RPMI7951 (cell line): ENCODE results near the gene THSD8. TPM values are rescaled to one million over a fixed set of nuclear protein-coding genes. Genes with fewer than 3 reads are reported as not detected.

Experiments used
- total RNA-seq: library from RNA; depleted of rRNA; stranded (reverse); fragments of >200 nt; shearing (Covaris generic); gene quantifications from 2 replicates; pipeline ENCODE4 v1.2.3, GENCODE V29; 2014; rRNA removed

THSD8 gene
- total RNA-seq, 1 experiment from 2014 or later = not detected

Other genes starting within 250 kb of the THSD8 start
- gene ZNF490, start 191.3 kb upstream of the THSD8 start, total RNA-seq = 4.7 and 4.9 TPM in 2 replicates
- gene ZNF791, start 191.1 kb upstream of the THSD8 start, total RNA-seq = 9.6 and 10.8 TPM in 2 replicates
- gene MAN2B1, start 135.3 kb upstream of the THSD8 start, total RNA-seq = 22.6 and 25.2 TPM in 2 replicates
- gene WDR83, start 135.3 kb upstream of the THSD8 start, total RNA-seq = 10.2 and 14.6 TPM in 2 replicates
- gene DHPS, start 120.2 kb upstream of the THSD8 start, total RNA-seq = 95.2 and 109 TPM in 2 replicates
- not detected in 2 replicates for gene GNG14, start 114.1 kb upstream of the THSD8 start, total RNA-seq
- gene FBXW9, start 105.4 kb upstream of the THSD8 start, total RNA-seq = 21.6 and 24.4 TPM in 2 replicates
- 28.2 and 29.9 TPM in 2 replicates for gene TNPO2, start 78.1 kb upstream of the THSD8 start, total RNA-seq
- 276 and 304 TPM in 2 replicates for gene TRIR, start 67.4 kb upstream of the THSD8 start, total RNA-seq
- 115 and 127 TPM in 2 replicates for gene GET3, start 64.6 kb upstream of the THSD8 start, total RNA-seq
- gene BEST2, start 50.3 kb upstream of the THSD8 start, total RNA-seq = 0.10 TPM in 1 of 2 replicates, not detected in the other
- 4.0 and 9.0 TPM in 2 replicates for gene HOOK2, start 26.5 kb upstream of the THSD8 start, total RNA-seq
- gene JUNB, start 10.6 kb upstream of the THSD8 start, total RNA-seq = 44.1 and 61.9 TPM in 2 replicates
- gene PRDX2, start 269 bp upstream of the THSD8 start, total RNA-seq = 443 and 513 TPM in 2 replicates
- 83.6 and 99.1 TPM in 2 replicates for gene RNASEH2A, start 4.5 kb downstream of the THSD8 start, total RNA-seq
- gene RTBDN, start 32.5 kb downstream of the THSD8 start, total RNA-seq = 0.68 TPM in 1 of 2 replicates, not detected in the other
- 0.10 and 1.6 TPM in 2 replicates for gene MAST1, start 36.4 kb downstream of the THSD8 start, total RNA-seq
- gene DNASE2, start 79.4 kb downstream of the THSD8 start, total RNA-seq = 33.6 and 36.1 TPM in 2 replicates
- not detected in 2 replicates for gene KLF1, start 85.1 kb downstream of the THSD8 start, total RNA-seq
- 29.1 and 40.5 TPM in 2 replicates for gene GCDH, start 89.1 kb downstream of the THSD8 start, total RNA-seq
- gene SYCE2, start 117.2 kb downstream of the THSD8 start, total RNA-seq = 0.20 and 3.0 TPM in 2 replicates
- 60.7 and 83.7 TPM in 2 replicates for gene FARSA, start 131.6 kb downstream of the THSD8 start, total RNA-seq
- gene CALR, start 136.5 kb downstream of the THSD8 start, total RNA-seq = 1,708 and 2,160 TPM in 2 replicates
- gene RAD23A, start 143.8 kb downstream of the THSD8 start, total RNA-seq = 104 and 123 TPM in 2 replicates
- gene GADD45GIP1, start 155.2 kb downstream of the THSD8 start, total RNA-seq = 41.2 and 65.1 TPM in 2 replicates
- not detected in 2 replicates for gene DAND5, start 167.5 kb downstream of the THSD8 start, total RNA-seq
- gene NFIX, start 193.4 kb downstream of the THSD8 start, total RNA-seq = 19.6 and 22.5 TPM in 2 replicates